UCSD-AML1 (cell line): Measurements from ENCODE around the gene TMEM178A.
A peak's percentile ranks its signal among the peaks of the same experiment; 100 is the strongest.
"Not testable (repeated sequence)": the region's sequence is repeated elsewhere in the genome, so short reads cannot be mapped to it uniquely, and the experiment has no call there.

Experiments
- DNase-seq: peaks from one replicate; lab custom pipeline; 2025; ENCODE audit not compliant: unreplicated experiment; lab: John Stamatoyannopoulos, UW

TMEM178A gene

DNA sequence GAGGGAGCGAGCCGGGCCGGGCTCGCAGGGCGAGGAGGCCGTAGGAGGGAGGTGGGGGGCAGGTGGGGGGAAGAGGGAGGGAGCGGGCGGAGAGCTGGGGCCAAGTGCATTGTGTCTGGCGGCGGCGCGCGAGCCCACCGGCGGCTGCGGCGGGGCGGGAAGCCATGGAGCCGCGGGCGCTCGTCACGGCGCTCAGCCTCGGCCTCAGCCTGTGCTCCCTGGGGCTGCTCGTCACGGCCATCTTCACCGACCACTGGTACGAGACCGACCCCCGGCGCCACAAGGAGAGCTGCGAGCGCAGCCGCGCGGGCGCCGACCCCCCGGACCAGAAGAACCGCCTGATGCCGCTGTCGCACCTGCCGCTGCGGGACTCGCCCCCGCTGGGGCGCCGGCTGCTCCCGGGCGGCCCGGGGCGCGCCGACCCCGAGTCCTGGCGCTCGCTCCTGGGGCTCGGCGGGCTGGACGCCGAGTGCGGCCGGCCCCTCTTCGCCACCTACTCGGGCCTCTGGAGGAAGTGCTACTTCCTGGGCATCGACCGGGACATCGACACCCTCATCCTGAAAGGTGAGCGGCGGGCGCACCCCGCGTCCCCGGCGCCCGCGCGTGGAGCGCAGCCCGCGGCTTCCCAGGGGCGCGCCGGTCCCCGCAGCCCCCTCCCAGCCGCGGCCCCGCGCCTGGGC is at the start of gene TMEM178A:
Gene TMEM178A, plus strand, starts transcription at position 107 of the 680 bp plus-strand sequence. Its CDS starts 58 bp downstream, at position 165.
- no peak for DNase-seq

DNA sequence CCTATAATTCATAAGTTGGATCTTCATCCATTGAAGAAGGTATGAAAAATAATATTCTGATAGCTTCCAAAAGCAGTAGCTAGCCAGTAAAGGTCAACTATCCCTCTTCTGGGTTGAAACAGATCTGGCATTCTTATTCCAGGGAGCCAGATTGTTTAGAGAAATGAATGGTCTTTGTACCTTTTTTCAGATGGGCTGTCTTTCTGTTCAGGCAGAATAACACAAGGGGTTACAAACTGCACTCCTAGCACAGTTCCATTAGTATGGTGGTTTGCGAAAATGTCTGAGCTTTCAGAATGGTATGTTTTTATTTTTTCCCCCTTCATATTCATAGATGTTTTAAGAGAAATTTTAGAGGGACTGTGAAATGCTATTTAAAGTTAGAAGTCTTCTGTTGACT is 47.5 kb upstream of the TMEM178A start:
- no peak for DNase-seq

- no peak for DNase-seq
Observed at GRCh38 chr2:39618736-39619135, 47.0 kb upstream of the TMEM178A start.

DNA sequence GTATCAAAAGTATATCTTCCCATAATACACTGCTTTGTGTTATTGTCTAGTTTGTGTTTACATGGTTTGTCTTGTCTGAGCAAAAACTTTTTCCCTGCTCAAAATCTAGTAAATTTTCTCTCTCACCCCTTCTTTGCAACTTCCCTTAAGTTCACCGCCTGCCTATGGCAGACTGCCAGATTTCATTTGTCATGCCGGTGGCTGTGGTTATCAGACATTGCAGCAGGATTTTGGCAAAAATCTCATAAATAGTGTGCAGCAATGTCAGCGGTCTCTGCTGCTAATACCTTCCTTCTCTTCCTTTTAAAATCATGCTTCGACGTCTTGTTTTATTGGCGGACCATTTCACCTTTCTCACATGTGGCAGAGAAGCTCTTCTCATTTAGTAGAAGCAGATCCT is 45.6 kb upstream of the TMEM178A start:
- peak; percentile 58 for DNase-seq

DNA sequence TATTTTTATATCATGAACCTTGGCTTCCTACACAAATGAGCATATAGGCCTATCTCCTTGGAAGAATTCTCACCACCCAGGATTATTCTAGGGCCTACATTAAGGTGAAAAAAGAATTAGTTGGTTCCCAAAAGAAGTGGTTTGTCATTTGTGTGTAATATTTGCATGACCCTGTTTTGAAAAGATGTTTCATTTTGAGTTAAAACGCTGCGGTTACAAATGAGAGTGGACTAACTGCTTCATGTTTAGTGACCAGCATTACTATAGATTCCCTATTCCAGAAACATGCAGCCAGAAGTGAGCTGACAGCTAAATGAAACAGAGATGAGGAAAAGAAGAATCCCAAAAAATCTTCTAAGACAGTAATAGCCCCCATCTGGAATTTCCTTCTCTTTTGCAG is 44.1 kb upstream of the TMEM178A start:
- DNase-seq, result no peak

DNA sequence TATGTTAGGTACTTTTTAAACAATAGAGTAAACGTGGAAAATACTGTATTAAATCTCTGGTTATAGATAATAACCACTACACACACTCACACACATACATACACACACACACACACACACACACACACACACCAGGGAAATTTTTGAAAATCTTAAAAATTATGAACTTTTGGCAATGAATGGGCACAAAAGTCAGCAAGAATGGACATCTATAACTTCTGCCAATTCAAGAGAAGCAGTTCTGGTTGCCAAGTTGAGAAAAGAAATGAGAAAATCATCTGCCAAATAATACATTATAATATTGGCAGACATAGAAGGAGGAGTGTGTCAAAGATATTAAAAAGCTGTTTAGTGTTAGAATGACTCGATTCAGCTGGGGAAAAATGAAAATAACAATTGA is 42.9 kb upstream of the TMEM178A start:
- no peak for DNase-seq

- DNase-seq, result no peak
Observed at GRCh38 chr2:39623917-39624316, 41.8 kb upstream of the TMEM178A start.

GRCh38 chr2:39625193-39625926 is 40.4 kb upstream of the TMEM178A start:
- DNase-seq, result no peak

DNA sequence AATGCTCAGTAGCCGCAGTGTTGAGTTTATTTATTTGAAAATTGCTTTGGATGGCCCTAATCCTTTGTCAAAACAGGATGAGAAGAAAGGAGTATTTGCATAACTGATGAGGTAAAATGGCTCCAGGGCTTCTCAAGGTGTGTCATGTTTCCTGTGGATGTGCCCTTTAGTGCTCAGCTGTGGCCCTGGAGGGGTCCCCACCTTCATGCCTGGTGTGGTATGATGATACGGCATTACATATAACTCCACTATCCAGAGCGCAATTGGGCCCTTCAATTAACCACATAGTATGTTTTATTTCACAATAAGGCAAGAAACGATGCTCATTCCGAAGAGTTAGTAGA is 39.8 kb upstream of the TMEM178A start:
- no peak for DNase-seq

DNA sequence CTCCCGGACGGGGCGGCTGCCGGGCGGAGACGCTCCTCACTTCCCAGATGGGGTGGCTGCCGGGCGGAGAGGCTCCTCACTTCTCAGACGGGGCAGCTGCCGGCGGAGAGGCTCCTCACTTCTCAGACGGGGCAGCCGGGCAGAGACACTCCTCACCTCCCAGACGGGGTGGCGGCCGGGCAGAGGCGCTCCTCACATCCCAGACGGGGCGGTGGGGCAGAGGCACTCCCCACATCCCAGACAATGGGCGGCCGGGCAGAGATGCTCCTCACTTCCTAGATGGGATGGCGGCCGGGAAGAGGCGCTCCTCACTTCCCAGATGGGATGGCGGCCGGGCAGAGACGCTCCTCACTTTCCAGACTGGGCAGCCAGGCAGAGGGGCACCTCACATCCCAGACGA is 37.4 kb upstream of the TMEM178A start:
- not testable (repeated sequence) for DNase-seq

DNA sequence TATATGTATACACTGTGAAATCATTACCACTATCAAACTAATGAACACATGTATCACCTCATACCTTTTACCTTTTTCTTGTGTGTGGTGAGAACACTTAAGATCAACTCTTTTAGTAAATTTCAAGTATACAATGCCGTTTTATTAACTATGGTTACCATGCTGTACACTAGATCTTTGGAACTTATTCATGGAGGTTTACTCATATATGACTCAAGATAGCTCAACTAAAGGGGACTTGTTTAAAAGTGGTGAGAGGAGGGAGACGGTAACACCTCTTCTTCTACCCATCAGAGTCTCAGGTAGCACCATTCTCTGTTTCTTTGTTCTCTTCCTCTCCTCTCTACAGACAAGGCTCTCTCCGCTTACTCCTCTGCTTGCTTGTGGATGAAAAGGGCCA is 36.1 kb upstream of the TMEM178A start:
- no peak for DNase-seq

GRCh38 chr2:39631256-39631655 is 34.5 kb upstream of the TMEM178A start:
- DNase-seq, result no peak

- peak; percentile 37 for DNase-seq
Observed at GRCh38 chr2:39631718-39632117, 34.0 kb upstream of the TMEM178A start.

DNA sequence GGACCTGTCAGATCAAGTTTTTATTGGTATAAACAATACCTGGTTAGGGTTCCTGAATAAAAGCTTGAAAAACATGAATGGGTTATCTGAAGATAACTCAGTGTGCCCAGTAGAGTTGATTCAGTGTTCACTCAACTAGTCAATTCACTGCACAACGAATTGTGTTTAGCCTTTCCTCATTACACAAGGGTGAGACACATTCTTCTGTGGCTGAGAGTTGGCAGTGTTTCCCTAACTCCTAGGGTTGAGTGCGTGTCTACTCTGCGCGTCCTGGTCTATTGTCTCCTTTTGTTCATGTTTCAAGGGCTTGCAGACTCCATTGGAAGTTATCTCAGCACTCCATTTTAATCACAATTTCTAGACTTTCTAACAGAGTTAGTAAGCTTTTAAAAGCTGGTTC is 32.8 kb upstream of the TMEM178A start:
- DNase-seq, result no peak

DNA sequence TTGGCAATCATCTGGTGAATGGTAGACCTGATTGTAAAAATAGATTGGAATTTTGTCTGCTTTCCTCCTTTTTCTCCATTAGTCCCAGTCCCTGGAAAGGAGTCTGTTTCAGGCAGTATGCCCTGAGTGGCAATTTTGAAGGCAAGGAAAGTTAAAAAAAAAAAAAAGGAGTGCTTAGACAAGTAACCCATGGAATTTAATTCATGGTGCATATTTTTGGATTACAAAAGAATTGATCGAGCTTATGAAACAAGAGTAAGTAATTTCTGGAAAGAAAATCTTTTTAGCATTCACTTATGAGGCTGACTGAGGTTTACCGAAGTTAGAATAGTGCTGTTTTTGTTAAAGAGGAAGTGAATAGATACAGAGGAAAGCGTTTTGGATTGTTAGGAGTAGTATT is 29.4 kb upstream of the TMEM178A start:
- no peak for DNase-seq

DNA sequence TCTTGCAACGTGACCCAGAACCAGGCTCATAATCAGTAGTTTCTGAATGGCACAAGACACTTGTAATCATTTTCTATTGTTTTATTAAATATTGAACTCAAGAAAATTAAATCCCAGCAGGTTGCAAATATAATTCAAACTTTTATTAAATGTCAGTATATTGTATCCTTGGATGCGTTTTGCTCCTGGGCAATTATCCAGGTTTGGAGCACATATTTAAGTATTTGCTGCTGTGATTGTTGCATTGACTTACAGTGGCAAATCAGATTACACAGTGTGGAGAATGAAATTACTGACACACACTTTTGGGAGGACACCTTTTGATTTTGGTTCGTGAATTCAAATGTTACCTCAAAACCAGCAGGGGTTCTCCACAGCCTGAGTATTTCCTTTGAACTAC is 27.1 kb upstream of the TMEM178A start:
- DNase-seq, result no peak

GRCh38 chr2:39640107-39640506 is 25.6 kb upstream of the TMEM178A start:
- no peak for DNase-seq

DNA sequence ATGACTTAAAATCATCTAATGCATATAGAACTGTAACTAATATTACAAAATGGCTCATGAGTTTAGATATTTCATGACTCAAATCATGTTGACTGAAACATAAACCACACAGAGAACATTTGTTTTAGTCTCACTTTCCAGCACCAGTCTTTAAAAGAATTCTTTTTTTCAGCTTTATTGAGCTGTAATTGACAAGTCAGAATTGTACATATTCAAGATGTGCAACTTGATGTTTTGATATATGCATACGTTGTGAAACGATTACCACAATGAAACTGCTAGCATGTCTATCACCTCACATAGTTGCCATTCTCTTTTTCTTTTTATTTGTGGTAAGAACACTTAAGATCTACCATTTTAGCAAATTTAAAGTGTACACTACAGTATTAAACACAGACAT is 25.0 kb upstream of the TMEM178A start:
- DNase-seq, result no peak

GRCh38 chr2:39641635-39642034 is 24.1 kb upstream of the TMEM178A start:
- DNase-seq, result no peak

- no peak for DNase-seq
Observed at GRCh38 chr2:39642051-39642718, 23.5 kb upstream of the TMEM178A start.

DNA sequence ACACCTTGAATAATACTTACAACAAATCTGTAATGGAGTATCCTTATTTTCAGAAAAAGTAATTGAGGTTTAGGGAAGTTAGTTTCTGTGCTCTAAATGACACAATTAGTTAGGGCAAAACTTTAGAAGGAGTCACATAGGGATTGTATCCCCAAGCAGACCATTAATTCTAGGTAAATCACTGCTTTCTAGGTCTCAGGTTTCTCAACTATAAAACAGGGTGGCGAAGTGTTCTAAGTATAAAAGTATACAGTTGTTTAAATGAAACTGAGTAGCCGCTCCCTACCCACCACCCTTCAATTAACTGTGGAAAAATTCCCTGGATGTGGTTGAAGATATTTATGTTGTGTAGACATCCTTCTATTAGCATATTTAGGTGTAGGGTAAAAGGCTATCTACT is 19.9 kb upstream of the TMEM178A start:
- DNase-seq, result no peak

GRCh38 chr2:39646267-39646666 is 19.4 kb upstream of the TMEM178A start:
- DNase-seq, result no peak
